Measurements from ENCODE around the gene PLEKHA1. TPM values are rescaled to one million over a fixed set of nuclear protein-coding genes. Genes with fewer than 3 reads are reported as not detected.

PLEKHA1 gene
- total and polyA plus RNA-seq, 2 of the 4 experiments (the other 2 are of a cell fraction): 7.2 to 9.5 TPM

- Histone ChIP-seq H2AFZ (replicated peaks; ENCODE audit: low read length, poor library complexity) (peak overlapping the region; percentile 15), H2BK15ac (ENCODE audit: low read depth, low read length) (peak overlapping the region; percentile 24; the same call in 2 of the 3 replicates), H3K4me2 (ENCODE audit: low read depth, low read length) (peak overlapping the region; percentile 40), H3K27me3 (ENCODE audit: control insufficient read depth, insufficient read depth, low read length) (no peaks in the 10 kb centered on the region), H2AK5ac (ENCODE audit: low read depth, low read length) (peak overlapping the region; percentile 89), H3K9me3 (ENCODE audit: control insufficient read depth, insufficient read depth, low read length) (no peaks in the 10 kb centered on the region), H4K91ac (ENCODE audit: insufficient read depth, low read depth, low read length) (peak overlapping the region; percentile 53), H3K4me3 (ENCODE audit: insufficient read depth, low read depth, low read length) (no peak overlapping the region), H2BK5ac (ENCODE audit: low read depth, low read length, poor library complexity, severe bottlenecking) (peak overlapping the region; percentile 20), H3K4ac (ENCODE audit: low read depth, low read length) (peak overlapping the region; percentile 78), H2AK9ac (replicated peaks; ENCODE audit: low read depth, low read length, poor library complexity) (peak overlapping the region; percentile 20), H3K27ac (ENCODE audit: insufficient read depth, low read length) (peak overlapping the region; percentile 39; the same call in 1 of the 2 replicates), H2BK120ac (ENCODE audit: low read depth, low read length) (peak overlapping the region; percentile 74), H3K79me1 (ENCODE audit: low read depth in 1 of 2, low read length in 2 of 2) (peaks cover 9 to 36% of the 10 kb centered on the region in 2 experiments; a peak in 3 of 4 replicates), H3K23ac (ENCODE audit: low read depth, low read length) (0 out of 2 replicates have a peak overlapping the region, but pooled peaks have one; percentile 9), H2BK20ac (ENCODE audit: low read depth, low read length) (peak overlapping the region; percentile 76), H3K18ac (ENCODE audit: low read depth, low read length) (peak overlapping the region; percentile 72), H4K8ac (ENCODE audit: low read depth in 2 of 2, low read length in 2 of 2) (no peak overlapping the region; a peak in 1 of 4 replicates), H4K5ac (ENCODE audit: low read depth, low read length) (peak overlapping the region; percentile 5; the same call in 1 of the 2 replicates), H3K9ac (ENCODE audit: low read depth, low read length) (no peak overlapping the region), H3K36me3 (ENCODE audit: control insufficient read depth, insufficient read depth, low read length) (no peaks in the 10 kb centered on the region; the same call in 1 of the 2 replicates), H3K9me1 (ENCODE audit: insufficient read depth, low read length) (peaks cover 22% of the 10 kb centered on the region), H3K56ac (ENCODE audit: extremely low read depth, insufficient read depth, low read length) (no peak overlapping the region), H3K4me1 (ENCODE audit: control insufficient read depth, insufficient read depth, low read length) (peaks cover 14% of the 10 kb centered on the region), H4K20me1 (ENCODE audit: insufficient read depth, low read length) (peaks cover 12% of the 10 kb centered on the region; the same call in 1 of the 2 replicates), H3K14ac (replicated peaks; ENCODE audit: low read depth, low read length) (0 out of 2 replicates have a peak overlapping the region, but pooled peaks have one; percentile 2)
- peak; percentile 86 for ATAC-seq (ENCODE audit: low read depth)
- dilution Hi-C loops (cut with HindIII; ENCODE audit: low sequenced_read_pairs, unreplicated experiment): no loop called here
- peak; percentile 98 for DNase-seq
- intact Hi-C loops (cut with micrococcal nuclease): loop anchor here (1.0 to 2.0 kb wide), 2 partner anchors 8 to 36 kb away; partner anchors contain the start of gene HTRA1
- ChIA-PET CTCF (interaction anchor here (0.6 to 1.9 kb wide), 4 partner anchors 27 to 94 kb away, joined by 3 to 5 read pairs (median 4); partner anchors contain the start of gene PLEKHA1), POLR2A (ENCODE audit: unreplicated experiment) (interaction anchor here (0.7 kb wide), 1 partner anchor 341 kb away, joined by 3 read pairs; no protein-coding TSS in a partner anchor)
- no TSS peak for BruUV-seq (replicated peaks)
- in situ Hi-C loops (cut with MboI; ENCODE audit: low sequenced_read_pairs): loop anchor here (10.0 kb wide), 1 partner anchor 344 kb away; no protein-coding TSS in a partner anchor
- WGBS, 2 experiments (ENCODE audit: extremely low coverage in 2 of 2, insufficient read length in 1 of 2): no CpG with 5 or more reads among the region's 11 CpGs
- TF ChIP-seq CHD1 (IDR thresholded peaks at IDR 0.05; ENCODE audit: low read depth, low read length) (peak; percentile 74; the same call in 1 of the 2 replicates), RFX5 (IDR thresholded peaks at IDR 0.05; ENCODE audit: low read depth, low read length) (no peak), FOS (IDR thresholded peaks at IDR 0.05; ENCODE audit: low read depth, low read length) (peak; percentile 98), CEBPB (IDR thresholded peaks at IDR 0.05; ENCODE audit: low read depth, low read length) (peak; percentile 100), MXI1 (IDR thresholded peaks at IDR 0.05; ENCODE audit: borderline replicate concordance, low read depth, low read length) (no peak), BHLHE40 (IDR thresholded peaks at IDR 0.05; ENCODE audit: low read depth, low read length) (peak; percentile 85), RCOR1 (IDR thresholded peaks at IDR 0.05; ENCODE audit: insufficient replicate concordance, low read length) (peak; percentile 90), CTCF (conservative IDR thresholded peaks at IDR 0.05; ENCODE audit: low read depth, low read length) (peak; percentile 9; the same call in 1 of the 2 replicates), NFE2L2 (IDR thresholded peaks at IDR 0.05; ENCODE audit: low read depth, low read length) (no peak; the same call in 1 of the 2 replicates), MAFK (IDR thresholded peaks at IDR 0.05; ENCODE audit: low read depth, low read length) (peak; percentile 19; the same call in 1 of the 2 replicates), POLR2A (IDR thresholded peaks at IDR 0.05; ENCODE audit: low read depth, low read length) (no peak), USF2 (IDR thresholded peaks at IDR 0.05; ENCODE audit: low read depth, low read length) (no peak), SMC3 (IDR thresholded peaks at IDR 0.05; ENCODE audit: low read depth, low read length) (peak; percentile 19; the same call in 1 of the 2 replicates)
Measured at GRCh38 chr10:122468926-122469781, 94.6 kb downstream of the PLEKHA1 start.
